Endothelial cell of umbilical vein (primary cell): ENCODE measurements around the gene MALT1. TPM values are rescaled to one million over a fixed set of nuclear protein-coding genes. Genes with fewer than 3 reads are reported as not detected.

ENCODE experiments used
- BruUV-seq: library from RNA; stranded (reverse); fragments of 400-500 nt; replicated peaks from 2 replicates; lab custom pipeline; 2021; lab: Mats Ljungman, UMichigan
- CTCF ChIA-PET: fragments of 300-600, 350-600 bp; sonication (Branson Sonifier 250); formaldehyde crosslinking; loops from one replicate; lab custom pipeline; 2021; ENCODE audit warnings: antibody characterized with exemption, inconsistent platforms; lab: Charles Lee
- POLR2A ChIA-PET: fragments of 300-600, 350-600 bp; sonication (Branson Sonifier 250); formaldehyde crosslinking; loops from one replicate; lab custom pipeline; 2021; ENCODE audit warnings: antibody characterized with exemption, inconsistent platforms; lab: Charles Lee
- DNase-seq: peaks from one replicate; pipeline ENCODE4 v3.0.0-alpha.2; 2011; ENCODE audit warnings: low read depth, low spot score
- FAIRE-seq: peaks from 2 replicates; lab custom pipeline; 2011; peaks lifted over from hg19 to GRCh38; lab: Jason Lieb, UNC
- H2AFZ ChIP-seq: 2 replicates; pipeline ENCODE4 v1.6.0; 2012; ENCODE audit warnings: low read depth, low read length, control low read depth, inconsistent platforms
- H3K27ac ChIP-seq: 2 replicates; pipeline ENCODE4 v1.5.1; 2011; ENCODE audit warnings: low read depth, mild to moderate bottlenecking, control low read depth, low read length, moderate library complexity; ENCODE audit not compliant: insufficient read depth
- H3K27me3 ChIP-seq, 2 experiments: 2 replicates each; pipeline versions ENCODE4 v1.6.0 to v1.6.1; 2011; ENCODE audit warnings: low read length in 2 of 2, mixed read lengths in 1 of 2; ENCODE audit not compliant: control insufficient read depth in 2 of 2, insufficient read depth in 2 of 2
- H3K36me3 ChIP-seq, 2 experiments: 2 replicates in 1 of 2; 3 replicates in 1 of 2; pipeline ENCODE4 v1.5.1; 2011; ENCODE audit warnings: low read length in 2 of 2, mild to moderate bottlenecking in 1 of 2, moderate library complexity in 1 of 2; ENCODE audit not compliant: control insufficient read depth in 2 of 2, insufficient read depth in 2 of 2; ENCODE audit errors: extremely low read depth in 1 of 2
- H3K4me1 ChIP-seq: 3 replicates; pipeline ENCODE4 v1.5.1; 2011; ENCODE audit warnings: mild to moderate bottlenecking, low read length; ENCODE audit not compliant: control insufficient read depth, insufficient read depth; ENCODE audit errors: extremely low read depth
- H3K4me2 ChIP-seq: 2 replicates; pipeline ENCODE4 v1.6.1; 2011; ENCODE audit warnings: low read length, control low read depth, mixed read lengths; ENCODE audit not compliant: insufficient read depth
- H3K4me3 ChIP-seq, 3 experiments: fragments of 200-600 bp in 1 of 3; sonication (generic), shearing (Covaris generic) in 1 of 3; replicated peaks in 1 of 3; 2 replicates each; pipeline ENCODE4 v1.5.1; 2011 to 2016; ENCODE audit warnings: control low read depth in 3 of 3, low read length in 3 of 3, mild to moderate bottlenecking in 2 of 3, inconsistent platforms in 1 of 3, low read depth in 1 of 3, moderate library complexity in 1 of 3; ENCODE audit not compliant: insufficient read depth in 1 of 3
- H3K79me2 ChIP-seq: 2 replicates; pipeline ENCODE4 v1.6.0; 2012; ENCODE audit warnings: low read length, inconsistent platforms; ENCODE audit not compliant: control insufficient read depth, insufficient read depth
- H3K9ac ChIP-seq: replicated peaks from 2 replicates; pipeline ENCODE3; 2011; ENCODE audit warnings: low read length, control low read depth; ENCODE audit not compliant: insufficient read depth; ENCODE audit errors: extremely low read depth
- H3K9me1 ChIP-seq: replicated peaks from 3 replicates; pipeline ENCODE4 v1.6.0; 2011; ENCODE audit warnings: mild to moderate bottlenecking, low read length; ENCODE audit not compliant: control insufficient read depth, insufficient read depth; ENCODE audit errors: extremely low read depth
- H3K9me3 ChIP-seq: replicated peaks from 2 replicates; pipeline ENCODE4 v1.5.1; 2012; ENCODE audit warnings: low read length, inconsistent platforms; ENCODE audit not compliant: control insufficient read depth, insufficient read depth
- H4K20me1 ChIP-seq: replicated peaks from 2 replicates; pipeline ENCODE3; 2011; ENCODE audit warnings: mild to moderate bottlenecking, low read length; ENCODE audit not compliant: control insufficient read depth, insufficient read depth; ENCODE audit errors: extremely low read depth
- CTCF ChIP-seq, 2 donors: IDR thresholded peaks; 1 replicate in 1 of 2; 2 replicates in 1 of 2; pipeline ENCODE4 v1.5.1; 2011; ENCODE audit warnings: low read length in 2 of 2, mild to moderate bottlenecking in 2 of 2, moderate library complexity in 2 of 2, control low read depth in 1 of 2, inconsistent platforms in 1 of 2, low read depth in 1 of 2; ENCODE audit not compliant: insufficient read depth in 1 of 2; ENCODE audit errors: extremely low read depth in 1 of 2
- EZH2 ChIP-seq: IDR thresholded peaks from 2 replicates; pipeline ENCODE4 v1.6.1; 2012; ENCODE audit warnings: borderline replicate concordance, low read depth, mild to moderate bottlenecking, moderate library complexity, low read length, inconsistent platforms; ENCODE audit not compliant: severe bottlenecking
- FOS ChIP-seq: IDR thresholded peaks from 2 replicates; pipeline ENCODE4 v1.6.1; 2011; ENCODE audit warnings: mild to moderate bottlenecking, low read length, moderate library complexity, borderline replicate concordance; ENCODE audit not compliant: insufficient read depth
- GATA2 ChIP-seq: IDR thresholded peaks from 2 replicates; pipeline ENCODE4 v1.7.0; 2011; ENCODE audit warnings: low read depth, mild to moderate bottlenecking, moderate library complexity, mixed read lengths, low read length; ENCODE audit not compliant: insufficient read length, insufficient read depth
- JUN ChIP-seq: IDR thresholded peaks from 2 replicates; pipeline ENCODE4 v1.6.1; 2011; ENCODE audit warnings: borderline replicate concordance, low read depth; ENCODE audit not compliant: insufficient read length, insufficient read depth
- MAX ChIP-seq: IDR thresholded peaks from 2 replicates; pipeline ENCODE4 v1.6.1; 2011; ENCODE audit not compliant: insufficient read depth, insufficient read length
- MYC ChIP-seq: IDR thresholded peaks from one replicate; pipeline ENCODE4 v1.6.1; 2011; ENCODE audit warnings: mild to moderate bottlenecking, low read depth, low read length
- POLR2A ChIP-seq: IDR thresholded peaks from 2 replicates; pipeline ENCODE4 v1.6.1; 2012; ENCODE audit warnings: low read depth, mild to moderate bottlenecking, control low read depth, low read length
- POLR2AphosphoS5 ChIP-seq: IDR thresholded peaks from 2 replicates; pipeline ENCODE4 v1.6.1; 2012; ENCODE audit warnings: low read depth, mild to moderate bottlenecking, control low read depth, low read length, moderate library complexity; ENCODE audit not compliant: insufficient read depth
- dilution Hi-C: fragments of 300-500 bp; cut with MboI; formaldehyde crosslinking; loops from one replicate; pipeline ENCODE4 v1.15.0; 2019; ENCODE audit warnings: low sequenced_read_pairs; ENCODE audit not compliant: extremely low pct_ligation_motif_present
- intact Hi-C: fragments of 100-400 bp; cut with micrococcal nuclease; formaldehyde crosslinking; loops from one replicate; pipeline ENCODE4 v1.10.0; 2022
- polyA plus RNA-seq, 4 experiments: library from polyadenylated mRNA; depleted of rRNA in 3 of 4; stranded (reverse) in 3 of 4; unstranded in 1 of 4; fragments of >200 nt; gene quantifications; 2 replicates each; pipeline versions ENCODE4 v1.2.1 to v1.2.3, GENCODE V29; 2011 to 2012; ENCODE audit warnings: missing spikeins in 1 of 4
- total RNA-seq: library from RNA; stranded (reverse); gene quantifications from 2 replicates; pipeline ENCODE4 v1.2.3, GENCODE V29; 2021

The MALT1 gene
- total and polyA plus RNA-seq, 2 donors (not counting 3 experiments of a cell fraction or from before 2014, with no cell fraction given): 2.8 to 5.1 TPM

- no peaks in the 10 kb centered on the region for H3K4me1 ChIP-seq
- CTCF ChIA-PET: no interaction called here
- intact Hi-C loops: no loop called here
These were observed 132.7 kb downstream of the MALT1 start for GRCh38 chr18:58803978-58804377.

More at GRCh38 chr18:58803978-58804377, 132.7 kb downstream of the MALT1 start:
- DNase-seq (no peak), FAIRE-seq (no peak)
- BruUV-seq: no TSS peak
- no peaks in the 10 kb centered on the region for H3K9me1 ChIP-seq
- H3K9me3 ChIP-seq: no peaks in the 10 kb centered on the region
- H3K36me3 ChIP-seq: no peaks in the 10 kb centered on the region
- H3K27me3 ChIP-seq: no peaks in the 10 kb centered on the region
- H2AFZ ChIP-seq: no peak overlapping the region
- no peak overlapping the region for H3K9ac ChIP-seq
- H3K79me2 ChIP-seq: no peaks in the 10 kb centered on the region
- dilution Hi-C loops: no loop called here
- H4K20me1 ChIP-seq: no peaks in the 10 kb centered on the region
- no peak overlapping the region for H3K27ac ChIP-seq
- no peak for TF ChIP-seq GATA2
- TF ChIP-seq EZH2: no peak
- TF ChIP-seq POLR2A: no peak
- no peak for TF ChIP-seq JUN
- TF ChIP-seq MAX: no peak
- TF ChIP-seq POLR2AphosphoS5: no peak
- TF ChIP-seq MYC: no peak
- TF ChIP-seq CTCF (IDR thresholded peaks at IDR 0.05; ENCODE audit: extremely low read depth in 1 of 2, insufficient read depth in 1 of 2, low read depth in 1 of 2, low read length in 2 of 2): no peak
- TF ChIP-seq FOS: no peak
- POLR2A ChIA-PET: no interaction called here
- H3K4me2 ChIP-seq: no peak overlapping the region
- H3K4me3 ChIP-seq: no peak overlapping the region

Other genes with a start within 250 kb of the MALT1 start
- not detected in 2 replicates for gene ALPK2, start 42.4 kb upstream of the MALT1 start, total RNA-seq
- gene ALPK2, start 42.4 kb upstream of the MALT1 start, polyA plus RNA-seq: not detected in 2 replicates
- gene ZNF532, start 193.4 kb downstream of the MALT1 start, total RNA-seq: 70.1 and 83.8 TPM in 2 replicates
- 38.9 and 42.3 TPM in 2 replicates for gene ZNF532, start 193.4 kb downstream of the MALT1 start, polyA plus RNA-seq